ENCODE data around the gene BRD3. TPM values are rescaled to one million over a fixed set of nuclear protein-coding genes. Genes with fewer than 3 reads are reported as not detected.

BRD3 gene
- total RNA-seq, 1 experiment from 2014 or later = 57.5 TPM

- Mint-ChIP-seq H3K27me3 (ENCODE audit: insufficient read depth, unreplicated experiment) (no peaks in the 10 kb centered on the region), H3K4me1 (ENCODE audit: low read depth, unreplicated experiment) (no peaks in the 10 kb centered on the region), H3K27ac (ENCODE audit: unreplicated experiment) (no peak overlapping the region), H3K4me3 (ENCODE audit: unreplicated experiment) (no peak overlapping the region), H3K36me3 (ENCODE audit: insufficient read depth, unreplicated experiment) (no peaks in the 10 kb centered on the region), H3K9me3 (ENCODE audit: unreplicated experiment) (no peaks in the 10 kb centered on the region)
- no peak for DNase-seq
- Histone ChIP-seq H3K27me3 (replicated peaks; ENCODE audit: control insufficient read depth, insufficient read depth, low read length) (no peaks in the 10 kb centered on the region), H3K9me3 (peaks cover 14% of the 10 kb centered on the region; the same call in 1 of the 2 replicates), H3K36me3 (ENCODE audit: control insufficient read depth, insufficient read depth, low read length) (no peaks in the 10 kb centered on the region), H3K4me3 (ENCODE audit: low read depth, low read length) (no peak overlapping the region), H3K4me1 (no peaks in the 10 kb centered on the region)
- intact Hi-C loops (cut with micrococcal nuclease; ENCODE audit: unreplicated experiment) = no loop called here
- TF ChIP-seq, protein P1, sequence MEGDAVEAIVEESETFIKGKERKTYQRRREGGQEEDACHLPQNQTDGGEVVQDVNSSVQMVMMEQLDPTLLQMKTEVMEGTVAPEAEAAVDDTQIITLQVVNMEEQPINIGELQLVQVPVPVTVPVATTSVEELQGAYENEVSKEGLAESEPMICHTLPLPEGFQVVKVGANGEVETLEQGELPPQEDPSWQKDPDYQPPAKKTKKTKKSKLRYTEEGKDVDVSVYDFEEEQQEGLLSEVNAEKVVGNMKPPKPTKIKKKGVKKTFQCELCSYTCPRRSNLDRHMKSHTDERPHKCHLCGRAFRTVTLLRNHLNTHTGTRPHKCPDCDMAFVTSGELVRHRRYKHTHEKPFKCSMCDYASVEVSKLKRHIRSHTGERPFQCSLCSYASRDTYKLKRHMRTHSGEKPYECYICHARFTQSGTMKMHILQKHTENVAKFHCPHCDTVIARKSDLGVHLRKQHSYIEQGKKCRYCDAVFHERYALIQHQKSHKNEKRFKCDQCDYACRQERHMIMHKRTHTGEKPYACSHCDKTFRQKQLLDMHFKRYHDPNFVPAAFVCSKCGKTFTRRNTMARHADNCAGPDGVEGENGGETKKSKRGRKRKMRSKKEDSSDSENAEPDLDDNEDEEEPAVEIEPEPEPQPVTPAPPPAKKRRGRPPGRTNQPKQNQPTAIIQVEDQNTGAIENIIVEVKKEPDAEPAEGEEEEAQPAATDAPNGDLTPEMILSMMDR (IDR thresholded peaks at IDR 0.05; ENCODE audit: insufficient read depth in 1 of 2, low read depth in 1 of 2, low read length in 1 of 2, severe bottlenecking in 1 of 2, unreplicated experiment in 1 of 2) = no peak
- CTCF ChIA-PET = no interaction called here
- BruUV-seq (replicated peaks) = no TSS peak
- POLR2A ChIA-PET = no interaction called here
Measured at GRCh38 chr9:134011401-134011800, 56.4 kb downstream of the BRD3 start.

- intact Hi-C loops (cut with micrococcal nuclease; ENCODE audit: unreplicated experiment) = no loop called here
- no peak for DNase-seq
- Histone ChIP-seq H3K9me3 (peaks cover 11% of the 10 kb centered on the region; the same call in 1 of the 2 replicates), H3K36me3 (ENCODE audit: control insufficient read depth, insufficient read depth, low read length) (no peaks in the 10 kb centered on the region), H3K4me1 (no peaks in the 10 kb centered on the region), H3K27me3 (replicated peaks; ENCODE audit: control insufficient read depth, insufficient read depth, low read length) (no peaks in the 10 kb centered on the region), H3K4me3 (ENCODE audit: low read depth, low read length) (no peak overlapping the region)
- BruUV-seq (replicated peaks) = no TSS peak
- Mint-ChIP-seq H3K27ac (ENCODE audit: unreplicated experiment) (no peak overlapping the region), H3K9me3 (ENCODE audit: unreplicated experiment) (no peaks in the 10 kb centered on the region), H3K4me1 (ENCODE audit: low read depth, unreplicated experiment) (no peaks in the 10 kb centered on the region), H3K4me3 (ENCODE audit: unreplicated experiment) (no peak overlapping the region), H3K27me3 (ENCODE audit: insufficient read depth, unreplicated experiment) (no peaks in the 10 kb centered on the region), H3K36me3 (ENCODE audit: insufficient read depth, unreplicated experiment) (no peaks in the 10 kb centered on the region)
- TF ChIP-seq, protein P1 (IDR thresholded peaks at IDR 0.05; ENCODE audit: insufficient read depth in 1 of 2, low read depth in 1 of 2, low read length in 1 of 2, severe bottlenecking in 1 of 2, unreplicated experiment in 1 of 2) = no peak
- ChIA-PET POLR2A (no interaction called here), CTCF (no interaction called here)
Measured at GRCh38 chr9:134010310-134011173, 57.3 kb downstream of the BRD3 start.

DNA sequence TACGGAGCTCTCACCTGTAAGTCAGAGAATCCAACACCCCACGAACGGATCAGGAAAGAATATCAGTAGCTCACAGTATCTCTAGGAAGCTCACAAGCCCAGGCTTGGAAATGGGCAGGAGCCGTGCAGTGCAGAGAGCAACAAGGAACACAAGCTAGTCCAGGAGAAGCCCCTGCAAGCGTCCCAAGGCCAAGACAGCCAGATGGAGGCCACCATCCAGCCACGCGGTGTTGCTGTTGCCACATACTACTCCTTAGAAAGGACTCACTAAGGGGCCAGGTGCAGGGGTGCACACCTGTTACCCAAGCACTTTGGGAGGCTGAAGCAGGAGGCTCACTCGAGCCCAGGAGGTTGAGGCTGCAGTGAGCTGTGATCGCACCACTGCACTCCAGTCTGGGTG lies 60.3 kb downstream of the BRD3 start:
- no peaks in the 10 kb centered on the region for H3K36me3 Mint-ChIP-seq (ENCODE audit: insufficient read depth, unreplicated experiment)
- H3K4me3 Mint-ChIP-seq (ENCODE audit: unreplicated experiment) = no peak overlapping the region
- H3K4me1 Mint-ChIP-seq (ENCODE audit: low read depth, unreplicated experiment) = no peaks in the 10 kb centered on the region
- no peaks in the 10 kb centered on the region for H3K27me3 ChIP-seq (replicated peaks; ENCODE audit: control insufficient read depth, insufficient read depth, low read length)
- H3K27me3 Mint-ChIP-seq (ENCODE audit: insufficient read depth, unreplicated experiment) = no peaks in the 10 kb centered on the region
- H3K27ac Mint-ChIP-seq (ENCODE audit: unreplicated experiment) = no peak overlapping the region
- peaks cover 9% of the 10 kb centered on the region for H3K9me3 Mint-ChIP-seq (ENCODE audit: unreplicated experiment)
- no peak overlapping the region for H3K4me3 ChIP-seq (ENCODE audit: low read depth, low read length)
- peaks cover 8% of the 10 kb centered on the region; the same call in 1 of the 2 replicates for H3K9me3 ChIP-seq
- ChIA-PET POLR2A (interaction anchor here (0.6 kb wide), 1 partner anchor 1935 kb away, joined by 3 read pairs; no protein-coding TSS in a partner anchor), CTCF (no interaction called here)
- TF ChIP-seq, protein P1 (IDR thresholded peaks at IDR 0.05; ENCODE audit: insufficient read depth in 1 of 2, low read depth in 1 of 2, low read length in 1 of 2, severe bottlenecking in 1 of 2, unreplicated experiment in 1 of 2) = no peak
- no peak for DNase-seq
- no peaks in the 10 kb centered on the region for H3K36me3 ChIP-seq (ENCODE audit: control insufficient read depth, insufficient read depth, low read length)
- H3K4me1 ChIP-seq = no peaks in the 10 kb centered on the region
- intact Hi-C loops (cut with micrococcal nuclease; ENCODE audit: unreplicated experiment) = no loop called here
- no TSS peak for BruUV-seq (replicated peaks)
